WERI-Rb-1 (cell line): ENCODE data around the gene AR.

ENCODE experiments used
- DNase-seq: peaks from one replicate; pipeline ENCODE4 v3.0.0-alpha.2; 2020
- H3K27ac ChIP-seq: fragments of 250-450 bp; sonication (Bioruptor Pico); 2 replicates; pipeline ENCODE4 v1.5.1; 2020; ENCODE audit warnings: mild to moderate bottlenecking, moderate library complexity
- H3K27me3 ChIP-seq: fragments of 250-450 bp; sonication (Bioruptor Pico); 2 replicates; pipeline ENCODE4 v1.5.1; 2021; ENCODE audit warnings: mild to moderate bottlenecking, low read depth, moderate library complexity; ENCODE audit not compliant: insufficient read depth, severe bottlenecking
- H3K36me3 ChIP-seq: fragments of 250-450 bp; sonication (Bioruptor Pico); 2 replicates; pipeline ENCODE4 v1.5.1; 2020; ENCODE audit warnings: mild to moderate bottlenecking, moderate library complexity
- H3K4me3 ChIP-seq: 2 replicates; pipeline ENCODE4 v1.5.1; 2011; ENCODE audit warnings: low read depth, mild to moderate bottlenecking, control low read depth, low read length
- H3K9me3 ChIP-seq: fragments of 250-450 bp; sonication (Bioruptor Pico); 2 replicates; pipeline ENCODE4 v1.5.1; 2021; ENCODE audit warnings: mild to moderate bottlenecking, moderate library complexity; ENCODE audit not compliant: severe bottlenecking
- CTCF ChIP-seq: IDR thresholded peaks from 2 replicates; pipeline ENCODE4 v1.5.1; 2011; ENCODE audit warnings: low read depth, mild to moderate bottlenecking, control low read depth, inconsistent platforms, low read length

AR gene

GRCh38 chrX:67596839-67597790 lies 53.3 kb downstream of the AR start:
- TF ChIP-seq CTCF: no peak
- H3K9me3 ChIP-seq: no peaks in the 10 kb centered on the region
- peaks cover 23% of the 10 kb centered on the region for H3K27me3 ChIP-seq
- no peak for DNase-seq
- no peak overlapping the region for H3K27ac ChIP-seq
- no peak overlapping the region for H3K4me3 ChIP-seq
- H3K36me3 ChIP-seq: no peaks in the 10 kb centered on the region

GRCh38 chrX:67599532-67599931 lies 55.7 kb downstream of the AR start:
- Histone ChIP-seq H3K36me3 (no peaks in the 10 kb centered on the region), H3K4me3 (no peak overlapping the region), H3K27ac (no peak overlapping the region), H3K27me3 (peaks cover 19% of the 10 kb centered on the region), H3K9me3 (no peaks in the 10 kb centered on the region)
- no peak for TF ChIP-seq CTCF
- DNase-seq: no peak

- no peak overlapping the region for H3K4me3 ChIP-seq
- no peak for TF ChIP-seq CTCF
- H3K27me3 ChIP-seq: peaks cover 16% of the 10 kb centered on the region
- no peaks in the 10 kb centered on the region for H3K36me3 ChIP-seq
- no peak for DNase-seq
- no peaks in the 10 kb centered on the region for H3K9me3 ChIP-seq
- no peak overlapping the region for H3K27ac ChIP-seq
Measured at GRCh38 chrX:67601771-67602170, 58.0 kb downstream of the AR start.

- H3K27me3 ChIP-seq: peaks cover 9% of the 10 kb centered on the region
- H3K9me3 ChIP-seq: no peaks in the 10 kb centered on the region
- no peaks in the 10 kb centered on the region for H3K36me3 ChIP-seq
- no peak for DNase-seq
- no peak overlapping the region for H3K27ac ChIP-seq
- no peak overlapping the region for H3K4me3 ChIP-seq
- no peak for TF ChIP-seq CTCF
Measured at GRCh38 chrX:67604979-67605703, 61.3 kb downstream of the AR start.

- Histone ChIP-seq H3K27ac (no peak overlapping the region), H3K36me3 (no peaks in the 10 kb centered on the region), H3K27me3 (peaks cover 9% of the 10 kb centered on the region), H3K4me3 (no peak overlapping the region), H3K9me3 (no peaks in the 10 kb centered on the region)
- TF ChIP-seq CTCF: no peak
- no peak for DNase-seq
Measured at GRCh38 chrX:67607466-67607865, 63.6 kb downstream of the AR start.
